ENCODE data around the gene CSH1. TPM values are rescaled to one million over a fixed set of nuclear protein-coding genes. Genes with fewer than 3 reads are reported as not detected.
"Not testable (repeated sequence)": the region's sequence is repeated elsewhere in the genome, so short reads cannot be mapped to it uniquely, and the experiment has no call there.

Gene CSH1
- total RNA-seq, 2 experiments from 2014 or later: not detected

GRCh38 chr17:63920050-63920449, 23.7 kb upstream of the CSH1 start:
- H3K36me3 ChIP-seq (ENCODE audit: insufficient read depth, low read length); H3K4me3 ChIP-seq (ENCODE audit: low read length); H3K27me3 Mint-ChIP-seq; H3K4me1 Mint-ChIP-seq (ENCODE audit: low read depth); H3K27ac Mint-ChIP-seq; H3K36me3 Mint-ChIP-seq (ENCODE audit: low read depth); DNase-seq; H3K4me3 Mint-ChIP-seq; H3K27ac ChIP-seq (ENCODE audit: low read depth in 1 of 2, low read length in 2 of 2); H3K9me3 Mint-ChIP-seq; H3K4me1 ChIP-seq (ENCODE audit: insufficient read depth, low read length); ATAC-seq (ENCODE audit: poor library complexity); H3K9me3 ChIP-seq (ENCODE audit: control insufficient read depth in 1 of 2, insufficient read depth in 1 of 2, low read length in 2 of 2); H3K27me3 ChIP-seq (ENCODE audit: control insufficient read depth in 1 of 2, insufficient read depth in 2 of 2, low read length in 2 of 2): not testable (repeated sequence)
- intact Hi-C loops (cut with DNase I, micrococcal nuclease): loop anchor here in 1 of 2 experiments (2.0 kb wide), 1 partner anchor 65 kb away; no protein-coding TSS in a partner anchor
- ChIA-PET POLR2A (interaction anchor here (1.0 to 2.5 kb wide), 9 partner anchors 26 to 225 kb away, joined by 3 to 17 read pairs (median 6); partner anchors contain the start of gene ICAM2), CTCF (interaction anchor here (0.8 to 3.0 kb wide), 18 partner anchors 12 to 226 kb away, joined by 3 to 75 read pairs (median 5); partner anchors contain the start of genes CD79B and ICAM2)

GRCh38 chr17:63919311-63919723, 22.9 kb upstream of the CSH1 start:
- CTCF ChIA-PET: interaction anchor here (0.6 to 3.0 kb wide), 34 partner anchors 9 to 257 kb away, joined by 3 to 75 read pairs (median 4); partner anchors contain the start of genes CD79B, CSHL1 and ICAM2
- POLR2A ChIA-PET: interaction anchor here (0.6 to 2.5 kb wide), 11 partner anchors 13 to 226 kb away, joined by 3 to 17 read pairs (median 5); partner anchors contain the start of genes CD79B and ICAM2
- peak; percentile 95 for TF ChIP-seq CTCF (IDR thresholded peaks at IDR 0.05)
- H3K27me3 Mint-ChIP-seq: no peaks in the 10 kb centered on the region
- DNase-seq: peak; percentile 58 to 89 (median 66)
- peaks cover 8% of the 10 kb centered on the region for H3K4me1 ChIP-seq (ENCODE audit: insufficient read depth, low read length)
- peak overlapping the region; percentile 9 for H3K27ac Mint-ChIP-seq
- H3K36me3 ChIP-seq (ENCODE audit: insufficient read depth, low read length): no peaks in the 10 kb centered on the region
- H3K4me3 Mint-ChIP-seq: no peak overlapping the region
- H3K27ac ChIP-seq (ENCODE audit: low read depth in 1 of 2, low read length in 2 of 2): no peak overlapping the region
- H3K9me3 Mint-ChIP-seq: no peaks in the 10 kb centered on the region
- no peaks in the 10 kb centered on the region for H3K36me3 Mint-ChIP-seq (ENCODE audit: low read depth)
- no peaks in the 10 kb centered on the region for H3K27me3 ChIP-seq (ENCODE audit: control insufficient read depth in 1 of 2, insufficient read depth in 2 of 2, low read length in 2 of 2)
- peaks cover 6% of the 10 kb centered on the region for H3K4me1 Mint-ChIP-seq (ENCODE audit: low read depth)
- peak; percentile 100 for ATAC-seq (ENCODE audit: poor library complexity)
- intact Hi-C loops (cut with DNase I, micrococcal nuclease): loop anchor here (1.0 to 5.0 kb wide), 9 partner anchors 27 to 363 kb away; partner anchors contain the start of gene ERN1 (in 1 of the 2)
- no peak overlapping the region for H3K4me3 ChIP-seq (ENCODE audit: low read length)
- H3K9me3 ChIP-seq (ENCODE audit: control insufficient read depth in 1 of 2, insufficient read depth in 1 of 2, low read length in 2 of 2): no peaks in the 10 kb centered on the region

GRCh38 chr17:63918789-63919305, 22.5 kb upstream of the CSH1 start, which contains the start of gene GH1:
GH1 (minus strand) TSS chr17:63918839; CDS start chr17:63918776, 63 bp downstream.
- ChIA-PET CTCF (interaction anchor here (0.6 to 3.0 kb wide), 32 partner anchors 8 to 257 kb away, joined by 3 to 75 read pairs (median 4); partner anchors contain the start of genes CD79B, CSHL1 and ICAM2), POLR2A (interaction anchor here (0.6 to 2.5 kb wide), 11 partner anchors 14 to 227 kb away, joined by 3 to 17 read pairs (median 5); partner anchors contain the start of genes CD79B and ICAM2)
- H3K4me3 Mint-ChIP-seq; ATAC-seq (ENCODE audit: poor library complexity); H3K27me3 Mint-ChIP-seq; H3K9me3 Mint-ChIP-seq; H3K36me3 Mint-ChIP-seq (ENCODE audit: low read depth); DNase-seq; H3K4me1 Mint-ChIP-seq (ENCODE audit: low read depth); H3K9me3 ChIP-seq (ENCODE audit: control insufficient read depth in 1 of 2, insufficient read depth in 1 of 2, low read length in 2 of 2); H3K4me1 ChIP-seq (ENCODE audit: insufficient read depth, low read length); H3K27me3 ChIP-seq (ENCODE audit: control insufficient read depth in 1 of 2, insufficient read depth in 2 of 2, low read length in 2 of 2); H3K4me3 ChIP-seq (ENCODE audit: low read length); H3K36me3 ChIP-seq (ENCODE audit: insufficient read depth, low read length); H3K27ac ChIP-seq (ENCODE audit: low read depth in 1 of 2, low read length in 2 of 2): not testable (repeated sequence)
- peak within 1 kb of the TSS; percentile 9 for H3K27ac Mint-ChIP-seq
- intact Hi-C loops (cut with DNase I, micrococcal nuclease): loop anchor here (1.0 to 5.0 kb wide), 9 partner anchors 27 to 363 kb away; partner anchors contain the start of gene ERN1 (in 1 of the 2)

GRCh38 chr17:63918305-63918704, 21.9 kb upstream of the CSH1 start:
- ChIA-PET POLR2A (interaction anchor here (2.5 kb wide), 1 partner anchor 107 kb away, joined by 13 read pairs; no protein-coding TSS in a partner anchor), CTCF (interaction anchor here (0.6 to 3.0 kb wide), 9 partner anchors 29 to 258 kb away, joined by 3 to 75 read pairs (median 3); no protein-coding TSS in a partner anchor)
- H3K9me3 ChIP-seq (ENCODE audit: control insufficient read depth in 1 of 2, insufficient read depth in 1 of 2, low read length in 2 of 2): no peaks in the 10 kb centered on the region
- DNase-seq: peak in 1 of 14 experiments; percentile 7
- no peak for TF ChIP-seq CTCF (IDR thresholded peaks at IDR 0.05)
- intact Hi-C loops (cut with DNase I, micrococcal nuclease): loop anchor here (1.0 to 5.0 kb wide), 4 partner anchors 74 to 229 kb away; partner anchors contain the start of gene ERN1 (in 1 of the 2)
- H3K4me3 Mint-ChIP-seq: no peak overlapping the region
- no peaks in the 10 kb centered on the region for H3K36me3 ChIP-seq (ENCODE audit: insufficient read depth, low read length)
- no peak for ATAC-seq (ENCODE audit: poor library complexity)
- peaks cover 6% of the 10 kb centered on the region for H3K4me1 Mint-ChIP-seq (ENCODE audit: low read depth)
- H3K36me3 Mint-ChIP-seq (ENCODE audit: low read depth): no peaks in the 10 kb centered on the region
- H3K4me1 ChIP-seq (ENCODE audit: insufficient read depth, low read length): peaks cover 8% of the 10 kb centered on the region
- no peaks in the 10 kb centered on the region for H3K9me3 Mint-ChIP-seq
- no peaks in the 10 kb centered on the region for H3K27me3 ChIP-seq (ENCODE audit: control insufficient read depth in 1 of 2, insufficient read depth in 2 of 2, low read length in 2 of 2)
- H3K4me3 ChIP-seq (ENCODE audit: low read length): no peak overlapping the region
- H3K27ac ChIP-seq (ENCODE audit: low read depth in 1 of 2, low read length in 2 of 2): no peak overlapping the region
- H3K27ac Mint-ChIP-seq: no peak overlapping the region
- H3K27me3 Mint-ChIP-seq: no peaks in the 10 kb centered on the region

Data from CD4-positive, alpha-beta T cell (primary cell).